AG10803 (cell line): ENCODE measurements around the gene SFXN5.

Experiments used
- DNase-seq: peaks from one replicate; pipeline ENCODE4 v3.0.0; 2010; ENCODE audit warnings: low read depth
- H3K4me3 ChIP-seq: 2 replicates; pipeline ENCODE4 v1.5.1; 2011; ENCODE audit warnings: mild to moderate bottlenecking, low read length, control low read depth
- CTCF ChIP-seq: conservative IDR thresholded peaks from 2 replicates; pipeline ENCODE4 v1.5.1; 2011; ENCODE audit warnings: mild to moderate bottlenecking, low read length, control low read depth, inconsistent platforms

Gene SFXN5

GRCh38 chr2:72963423-72964145 is 107.9 kb downstream of the SFXN5 start:
- DNase-seq: no peak
- no peak for TF ChIP-seq CTCF
- no peak overlapping the region for H3K4me3 ChIP-seq

DNA sequence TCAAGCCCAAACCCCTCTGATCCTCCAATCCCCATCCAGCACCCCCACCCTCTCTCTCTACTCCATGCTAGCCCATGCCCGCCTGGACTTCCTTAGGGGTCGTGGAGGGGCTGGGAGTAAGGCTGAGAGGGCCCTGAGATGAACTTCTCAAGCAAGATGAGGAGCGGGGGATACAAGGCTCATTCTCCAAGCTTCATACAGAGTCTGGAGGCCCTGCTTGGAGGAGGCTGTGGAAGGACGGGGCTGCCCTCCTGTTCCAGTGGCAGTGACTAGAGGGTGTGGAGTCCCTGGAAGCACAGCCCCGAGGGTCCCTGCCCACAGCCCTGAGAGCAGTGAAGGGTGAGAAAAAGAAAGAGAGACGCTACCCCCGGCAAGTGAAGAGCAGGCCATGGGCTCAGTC is 108.6 kb downstream of the SFXN5 start:
- no peak overlapping the region for H3K4me3 ChIP-seq
- TF ChIP-seq CTCF: no peak
- no peak for DNase-seq

DNA sequence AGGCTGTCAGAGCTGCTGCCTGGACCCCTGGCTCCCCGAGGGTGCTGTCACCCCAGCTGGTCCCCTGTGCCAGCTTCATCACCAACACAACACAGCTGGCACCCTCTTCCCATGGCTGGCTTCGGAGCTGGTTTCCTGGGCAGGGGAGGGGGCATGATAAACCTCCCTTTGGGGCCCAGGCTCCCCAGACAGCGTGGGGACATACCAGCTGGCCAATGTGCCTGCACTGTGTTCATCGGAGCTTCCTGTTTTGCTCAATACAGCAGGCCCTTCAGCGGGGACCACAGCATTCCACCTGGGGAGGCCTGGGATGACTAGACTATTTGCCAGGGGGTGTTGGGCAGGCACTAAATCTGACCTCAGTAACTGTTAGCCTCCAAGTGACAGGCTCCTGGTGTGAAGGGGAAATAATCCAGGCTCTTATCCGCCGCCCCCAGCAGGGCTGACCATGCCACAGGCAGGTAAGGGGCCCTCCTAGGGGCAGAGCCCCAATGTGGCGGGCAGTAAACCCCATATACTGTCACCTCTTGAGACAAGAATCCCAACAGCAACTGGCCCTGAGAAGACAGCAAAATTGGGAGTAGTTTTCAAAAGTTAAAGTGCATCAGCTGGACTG is 109.6 kb downstream of the SFXN5 start:
- no peak for DNase-seq
- no peak for TF ChIP-seq CTCF
- H3K4me3 ChIP-seq: no peak overlapping the region

DNA sequence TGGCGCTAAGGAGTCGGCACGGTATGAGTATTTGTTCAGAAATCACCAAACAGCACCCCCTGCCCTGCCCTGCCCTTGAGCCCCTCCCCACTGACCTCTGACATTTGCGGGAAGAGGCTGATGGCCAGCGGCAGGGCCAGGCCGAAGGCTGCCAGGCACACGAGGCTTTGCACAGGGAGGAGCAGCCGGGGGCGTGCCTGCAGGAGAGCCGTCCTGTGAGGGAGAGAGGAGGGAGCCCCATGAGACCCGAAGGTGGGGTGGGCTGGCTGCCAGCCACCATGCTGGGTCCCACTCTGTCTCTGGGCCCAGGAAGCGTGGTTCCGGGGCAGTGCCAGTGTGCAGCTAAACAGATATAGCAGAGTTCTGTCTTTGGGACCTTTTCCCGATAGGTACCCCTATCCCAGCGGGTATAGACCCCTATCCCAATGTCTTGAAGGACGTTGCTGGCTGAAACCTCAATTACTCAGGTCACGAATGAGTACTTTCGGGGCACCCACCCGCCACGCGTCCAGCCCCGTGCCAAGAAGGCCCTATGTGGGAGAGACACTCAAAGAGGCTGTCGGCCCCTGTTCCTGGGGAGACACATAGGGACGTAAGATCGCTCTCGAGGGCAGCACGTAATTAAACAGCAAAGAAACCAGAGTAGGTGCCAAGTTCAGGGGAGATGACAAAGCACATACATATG is 110.3 kb downstream of the SFXN5 start:
- no peak for DNase-seq
- no peak overlapping the region for H3K4me3 ChIP-seq
- no peak for TF ChIP-seq CTCF

- no peak for DNase-seq
- H3K4me3 ChIP-seq: no peak overlapping the region
- no peak for TF ChIP-seq CTCF
Measured at GRCh38 chr2:72959995-72960981, 111.2 kb downstream of the SFXN5 start.

GRCh38 chr2:72959554-72959953 is 112.0 kb downstream of the SFXN5 start:
- DNase-seq: no peak
- H3K4me3 ChIP-seq: no peak overlapping the region
- TF ChIP-seq CTCF: no peak
